Transverse colon (tissue), 4 donors: ENCODE measurements around the gene MCUR1. TPM values are rescaled to one million over a fixed set of nuclear protein-coding genes. Genes with fewer than 3 reads are reported as not detected.

Experiments
- DNase-seq: peaks from one replicate; pipeline ENCODE4 v3.0.0-alpha.2; 2019
- H3K27ac ChIP-seq, 4 donors: fragments of 200-600 bp; sonication (generic); 2 replicates each; pipeline ENCODE4 v1.5.1; 2016 to 2018; ENCODE audit warnings: inconsistent platforms in 4 of 4
- H3K27me3 ChIP-seq: fragments of 200-600 bp; sonication (generic); 2 replicates; pipeline ENCODE4 v1.5.1; 2017; ENCODE audit warnings: inconsistent platforms
- H3K36me3 ChIP-seq, 4 donors: fragments of 200-600 bp; sonication (generic); 2 replicates each; pipeline ENCODE4 v1.5.1; 2017 to 2019; ENCODE audit warnings: inconsistent platforms in 4 of 4
- H3K4me1 ChIP-seq, 4 donors: fragments of 200-600 bp; sonication (generic); 2 replicates each; pipeline ENCODE4 v1.5.1; 2017 to 2020; ENCODE audit warnings: inconsistent platforms in 4 of 4
- H3K4me3 ChIP-seq, 4 donors: fragments of 200-600 bp; sonication (generic); 1 replicate in 1 of 4; 2 replicates in 3 of 4; pipeline versions ENCODE4 v1.5.1 to v1.6.1; 2017 to 2019; ENCODE audit warnings: inconsistent platforms in 4 of 4
- H3K9me3 ChIP-seq, 2 donors: fragments of 200-600 bp; sonication (generic); 2 replicates each; pipeline ENCODE4 v1.5.1; 2017 to 2019; ENCODE audit warnings: inconsistent platforms in 2 of 2
- CTCF ChIP-seq, 5 experiments: fragments of 200-600 bp in 3 of 5; fragments of 450-650 bp in 2 of 5; sonication (generic) in 3 of 5; IDR thresholded peaks; 1 replicate in 2 of 5; 2 replicates in 3 of 5; pipeline ENCODE4 v1.5.1; 2016 to 2017; ENCODE audit warnings: antibody characterized with exemption in 5 of 5, inconsistent platforms in 3 of 5, mild to moderate bottlenecking in 2 of 5, moderate library complexity in 1 of 5
- EP300 ChIP-seq: sonication (generic); formaldehyde crosslinking; IDR thresholded peaks from one replicate; pipeline ENCODE4 v1.6.1; 2017; ENCODE audit warnings: antibody characterized with exemption, low read depth
- POLR2A ChIP-seq: fragments of 450-650 bp; IDR thresholded peaks from one replicate; pipeline ENCODE4 v1.6.1; 2016; ENCODE audit warnings: antibody characterized with exemption, mild to moderate bottlenecking, moderate library complexity
- POLR2AphosphoS5 ChIP-seq, 3 donors: sonication (generic); formaldehyde crosslinking; IDR thresholded peaks; one replicate each; pipeline ENCODE4 v1.6.1; 2016; ENCODE audit warnings: antibody characterized with exemption in 3 of 3
- WGBS, 2 donors: methylation state at CpG; one replicate each; pipeline ENCODE4 v1.1.5; 2018; ENCODE audit warnings: low coverage in 1 of 2; 5-methylcytosine and 5-hydroxymethylcytosine counted together
- in situ Hi-C, 4 donors: fragments of 200-750 bp; cut with MboI; loops; one replicate each; pipeline versions ENCODE4 v1.15.0 to v1.15.1; 2017; ENCODE audit warnings: low sequenced_read_pairs in 3 of 4, low pct_ligation_motif_present in 1 of 4, low pct_unique_long_range_greater_than_20kb in 1 of 4
- intact Hi-C: fragments of 100-400 bp; cut with DNase I; formaldehyde crosslinking; loops from one replicate; pipeline ENCODE4 v1.15.1; 2023; ENCODE audit warnings: low total_unique reads
- total RNA-seq, 4 donors: library from RNA; depleted of rRNA; stranded (reverse); fragments of >200 nt; gene quantifications; one replicate each; pipeline ENCODE4 v1.1.0, GENCODE V29; 2016

The MCUR1 gene
- total RNA-seq, 4 donors from 2014 or later = 25.7 to 58.7 (median 31.1) TPM

- H3K27ac ChIP-seq = no peak overlapping the region
- H3K9me3 ChIP-seq = no peaks in the 10 kb centered on the region
- no peaks in the 10 kb centered on the region for H3K4me1 ChIP-seq
- no peak for DNase-seq
- no peak overlapping the region for H3K4me3 ChIP-seq
- intact Hi-C loops (no loop called here), in situ Hi-C loops (no loop called here)
- no peaks in the 10 kb centered on the region for H3K27me3 ChIP-seq
- no peaks in the 10 kb centered on the region for H3K36me3 ChIP-seq
- WGBS, 2 donors = 74 to 96% methylated on average over 6 to 7 of the region's 7 CpGs
- TF ChIP-seq EP300 (no peak), CTCF (IDR thresholded peaks at IDR 0.05) (no peak), POLR2A (no peak), POLR2AphosphoS5 (IDR thresholded peaks at IDR 0.05) (no peak)
Measured at GRCh38 chr6:13743736-13744127, 70.6 kb downstream of the MCUR1 start.

- H3K4me3 ChIP-seq = no peak overlapping the region
- no peak overlapping the region for H3K27ac ChIP-seq
- H3K36me3 ChIP-seq = no peaks in the 10 kb centered on the region
Measured at GRCh38 chr6:13742961-13743735, 71.2 kb downstream of the MCUR1 start.

GRCh38 chr6:13741365-13741764 lies 73.0 kb downstream of the MCUR1 start:
- no peak overlapping the region for H3K27ac ChIP-seq

More at GRCh38 chr6:13742961-13743735, 71.2 kb downstream of the MCUR1 start:
- no peaks in the 10 kb centered on the region for H3K9me3 ChIP-seq
- WGBS, 2 donors = 85 to 93% methylated on average over 3 to 54 of the region's 56 CpGs
- in situ Hi-C loops = no loop called here
- no peak for DNase-seq
- no peaks in the 10 kb centered on the region for H3K4me1 ChIP-seq
- intact Hi-C loops = no loop called here
- H3K27me3 ChIP-seq = no peaks in the 10 kb centered on the region
- no peak for TF ChIP-seq EP300
- TF ChIP-seq CTCF (IDR thresholded peaks at IDR 0.05) = no peak
- no peak for TF ChIP-seq POLR2AphosphoS5 (IDR thresholded peaks at IDR 0.05)
- no peak for TF ChIP-seq POLR2A

More at GRCh38 chr6:13741365-13741764, 73.0 kb downstream of the MCUR1 start:
- no peaks in the 10 kb centered on the region for H3K36me3 ChIP-seq
- TF ChIP-seq POLR2A (no peak), CTCF (IDR thresholded peaks at IDR 0.05) (no peak), POLR2AphosphoS5 (IDR thresholded peaks at IDR 0.05) (no peak), EP300 (no peak)
- WGBS, 2 donors = 89 to 95% methylated on average over 3 to 4 of the region's 4 CpGs
- DNase-seq = no peak
- no peaks in the 10 kb centered on the region for H3K9me3 ChIP-seq
- no peaks in the 10 kb centered on the region for H3K27me3 ChIP-seq
- in situ Hi-C loops = no loop called here
- H3K4me3 ChIP-seq = no peak overlapping the region
- H3K4me1 ChIP-seq = no peaks in the 10 kb centered on the region
- intact Hi-C loops = no loop called here

Other genes with a start within 250 kb of the MCUR1 start
- 10 to 100 TPM; 10.1 to 21.0 (median 13.9) TPM for gene SIRT5, start 240.0 kb downstream of the MCUR1 start, total RNA-seq
- 100 to 1,000 TPM in 1 of 4 donors, 10 to 100 TPM in 3; 44.1 to 159 (median 86.6) TPM for gene NOL7, start 199.2 kb downstream of the MCUR1 start, total RNA-seq
- 10 to 100 TPM; 17.9 to 40.8 (median 37.4) TPM for gene RANBP9, start 102.7 kb downstream of the MCUR1 start, total RNA-seq
- not detected for gene RNF182, start 110.4 kb upstream of the MCUR1 start, total RNA-seq